ENCODE results near the gene PLK3.

- TF ChIP-seq, protein P1, sequence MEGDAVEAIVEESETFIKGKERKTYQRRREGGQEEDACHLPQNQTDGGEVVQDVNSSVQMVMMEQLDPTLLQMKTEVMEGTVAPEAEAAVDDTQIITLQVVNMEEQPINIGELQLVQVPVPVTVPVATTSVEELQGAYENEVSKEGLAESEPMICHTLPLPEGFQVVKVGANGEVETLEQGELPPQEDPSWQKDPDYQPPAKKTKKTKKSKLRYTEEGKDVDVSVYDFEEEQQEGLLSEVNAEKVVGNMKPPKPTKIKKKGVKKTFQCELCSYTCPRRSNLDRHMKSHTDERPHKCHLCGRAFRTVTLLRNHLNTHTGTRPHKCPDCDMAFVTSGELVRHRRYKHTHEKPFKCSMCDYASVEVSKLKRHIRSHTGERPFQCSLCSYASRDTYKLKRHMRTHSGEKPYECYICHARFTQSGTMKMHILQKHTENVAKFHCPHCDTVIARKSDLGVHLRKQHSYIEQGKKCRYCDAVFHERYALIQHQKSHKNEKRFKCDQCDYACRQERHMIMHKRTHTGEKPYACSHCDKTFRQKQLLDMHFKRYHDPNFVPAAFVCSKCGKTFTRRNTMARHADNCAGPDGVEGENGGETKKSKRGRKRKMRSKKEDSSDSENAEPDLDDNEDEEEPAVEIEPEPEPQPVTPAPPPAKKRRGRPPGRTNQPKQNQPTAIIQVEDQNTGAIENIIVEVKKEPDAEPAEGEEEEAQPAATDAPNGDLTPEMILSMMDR (IDR thresholded peaks at IDR 0.05; ENCODE audit: low read depth, low read length): peak; percentile 70
- peak; percentile 98 for TF ChIP-seq MYC (IDR thresholded peaks at IDR 0.05; ENCODE audit: low read depth, low read length)
Observed at GRCh38 chr1:44799770-44800584, at the start of gene PLK3.

All from NB4 (cell line).